Activated effector memory CD4-positive, alpha-beta T cell treated with Interleukin-2 at 50 U/mL for 16 hours (primary cell): ENCODE data around the gene OCIAD1.
"Not testable (repeated sequence)": the region's sequence is repeated elsewhere in the genome, so short reads cannot be mapped to it uniquely, and the experiment has no call there.

Experiments used
- DNase-seq: peaks from one replicate; pipeline ENCODE4 v3.0.0-alpha.2; 2020

The OCIAD1 gene, protein sequence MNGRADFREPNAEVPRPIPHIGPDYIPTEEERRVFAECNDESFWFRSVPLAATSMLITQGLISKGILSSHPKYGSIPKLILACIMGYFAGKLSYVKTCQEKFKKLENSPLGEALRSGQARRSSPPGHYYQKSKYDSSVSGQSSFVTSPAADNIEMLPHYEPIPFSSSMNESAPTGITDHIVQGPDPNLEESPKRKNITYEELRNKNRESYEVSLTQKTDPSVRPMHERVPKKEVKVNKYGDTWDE

DNA sequence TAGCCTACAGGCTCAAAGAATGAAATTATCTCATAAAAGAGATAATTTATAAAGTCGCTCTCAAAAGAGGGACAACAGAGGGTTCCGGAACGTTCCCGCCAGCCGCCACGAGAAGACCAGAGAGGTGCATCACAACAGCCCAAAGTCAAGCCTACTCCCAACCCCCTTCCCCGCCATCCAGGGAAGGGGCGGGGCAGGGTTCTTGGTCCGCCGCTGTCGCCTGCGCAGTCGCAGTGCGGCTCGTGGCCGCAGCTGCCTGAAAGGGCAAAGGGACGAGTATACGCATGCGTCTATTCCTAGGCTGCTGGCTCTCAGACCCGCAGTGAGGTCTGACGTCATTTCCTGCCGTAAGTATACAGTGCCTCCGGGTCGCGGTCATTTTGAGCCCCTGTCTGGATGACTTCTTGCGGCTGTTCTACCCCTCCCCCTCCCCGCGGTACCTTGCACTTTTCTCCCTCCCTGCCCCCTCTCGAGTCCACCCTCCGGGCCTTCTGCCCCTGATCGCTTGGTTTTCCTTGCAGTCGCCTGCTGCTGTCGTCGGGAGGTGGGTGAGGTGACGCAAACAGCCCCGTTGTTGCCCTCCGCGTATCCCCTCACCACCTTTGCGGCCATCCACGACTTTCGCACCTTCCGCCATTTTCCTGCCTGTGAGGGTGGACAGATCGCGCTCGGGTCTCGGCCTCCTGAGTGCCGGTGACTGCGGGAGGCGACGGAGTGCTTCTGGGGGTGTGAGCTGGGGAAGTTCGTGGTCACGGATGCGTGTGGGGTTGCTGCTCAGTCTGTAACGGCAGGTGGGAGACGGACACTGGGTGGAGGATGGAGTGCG is at the start of gene OCIAD1:
Gene OCIAD1 (plus strand): TSS at position 383 of the 826 bp plus-strand sequence. CDS start 1,537 bp downstream, outside the sequence.
- peak; percentile 89 for DNase-seq

DNA sequence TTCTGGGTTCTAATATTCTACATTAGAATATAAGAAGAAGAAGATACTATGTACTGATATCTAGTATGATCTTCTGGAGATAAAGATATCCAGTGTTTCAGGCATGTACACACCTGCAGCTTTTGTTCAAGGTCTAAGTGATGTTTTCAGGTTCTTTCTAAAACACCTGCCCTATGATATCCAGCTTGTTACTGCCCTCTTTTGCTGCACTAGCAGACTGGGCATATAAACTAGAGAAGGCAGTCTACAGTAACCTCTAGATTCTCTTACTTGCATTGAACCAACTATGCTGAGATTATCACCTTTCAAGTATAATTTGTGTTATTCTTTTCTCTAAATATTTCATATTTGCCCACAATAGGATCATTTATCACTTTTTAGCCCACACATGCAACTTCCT is 48.9 kb upstream of the OCIAD1 start:
- no peak for DNase-seq

DNA sequence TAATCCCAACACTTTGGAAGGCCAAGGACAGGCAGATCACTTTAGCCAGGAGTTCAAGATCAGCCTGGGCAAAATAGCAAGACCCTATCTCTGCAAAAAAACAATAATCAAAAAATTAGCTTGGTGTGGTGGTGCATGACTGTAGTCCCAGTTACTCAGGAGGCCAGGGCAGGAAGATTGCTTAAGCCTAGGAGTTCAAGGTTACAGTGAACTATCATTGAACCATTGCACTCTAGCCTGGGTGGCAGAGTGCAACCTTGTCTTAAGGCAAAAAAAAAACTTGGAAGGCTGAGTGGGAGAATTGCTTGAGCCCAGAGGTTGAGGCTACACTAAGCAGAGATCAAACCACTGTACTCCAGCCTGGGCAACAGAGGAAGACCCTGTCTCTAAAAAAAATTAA is 45.6 kb upstream of the OCIAD1 start:
- no peak for DNase-seq

DNA sequence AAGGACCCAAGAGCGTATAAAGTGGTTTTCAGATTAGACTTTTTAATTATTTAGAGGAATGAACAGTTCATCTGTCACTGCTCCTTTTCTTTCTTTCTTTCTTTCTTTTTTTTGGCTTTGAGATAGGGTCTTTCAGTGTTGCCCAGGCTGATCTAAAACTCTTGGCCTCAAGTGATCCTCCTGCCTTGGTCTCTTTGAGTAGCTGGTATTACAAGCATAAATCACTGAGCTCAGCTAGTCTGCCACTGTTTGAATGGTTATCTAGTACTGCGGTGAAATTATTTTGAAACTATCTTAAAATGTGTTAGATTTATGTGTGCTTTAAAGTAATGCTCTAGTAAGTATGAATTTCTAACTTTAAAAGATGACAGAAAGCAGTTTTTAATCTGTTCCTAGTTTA is 44.3 kb upstream of the OCIAD1 start:
- DNase-seq, result no peak

DNA sequence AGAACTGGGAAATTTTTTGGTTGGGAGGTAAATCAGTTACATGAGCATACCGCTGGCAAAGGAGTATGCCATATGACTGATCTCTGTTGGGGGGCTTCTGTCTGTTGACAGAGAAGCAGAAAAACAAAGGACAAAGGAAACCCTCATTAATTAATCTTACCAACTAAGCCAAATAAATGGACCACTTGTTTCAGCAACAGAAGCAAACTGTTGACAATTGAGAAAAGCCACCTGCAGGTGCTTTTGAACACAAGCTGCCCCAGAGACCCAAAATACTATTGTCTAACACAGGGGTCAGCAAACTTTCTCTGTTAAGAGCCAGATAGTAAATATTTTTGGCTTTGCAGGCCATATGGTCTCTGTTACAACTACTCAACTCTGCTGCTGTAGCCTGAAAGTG is 43.8 kb upstream of the OCIAD1 start:
- no peak for DNase-seq

DNA sequence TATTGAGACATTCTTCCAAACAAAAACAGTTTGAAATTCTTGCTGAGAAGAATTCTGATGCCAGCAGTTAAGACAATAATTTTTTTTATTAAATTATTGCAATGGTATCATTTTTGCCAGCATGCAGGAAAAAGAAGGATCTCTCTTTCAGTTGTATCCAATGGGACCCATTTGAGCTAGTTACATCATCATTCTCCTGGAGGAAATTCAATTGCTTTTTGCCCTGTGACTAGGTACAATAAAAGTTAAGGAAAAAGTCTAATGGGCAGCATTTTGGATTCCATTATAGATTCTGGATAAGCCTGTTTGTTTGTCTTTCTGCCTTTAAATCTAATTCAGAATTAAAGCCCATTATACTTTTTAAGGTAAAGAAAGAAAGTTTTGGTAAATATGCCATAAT is 40.3 kb upstream of the OCIAD1 start:
- DNase-seq, result no peak

DNA sequence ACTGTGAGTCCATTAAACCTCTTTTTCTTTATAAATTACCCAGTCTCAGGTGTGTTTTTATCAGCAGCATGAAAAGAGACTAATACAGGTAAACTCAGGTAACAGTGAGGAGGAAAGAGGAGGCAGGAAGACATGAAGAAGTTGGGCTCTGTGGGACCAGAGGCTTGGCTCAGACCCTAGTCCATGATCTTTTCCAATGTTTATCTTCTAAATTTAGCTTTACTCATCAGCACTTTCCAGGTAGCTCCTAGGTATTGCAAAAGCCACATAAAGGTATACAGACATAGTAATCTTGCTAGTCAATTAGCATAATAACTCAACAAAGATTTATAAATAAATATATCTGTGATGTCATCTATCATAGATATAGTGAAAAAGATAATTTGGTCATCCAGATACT is 39.6 kb upstream of the OCIAD1 start:
- DNase-seq, result no peak

DNA sequence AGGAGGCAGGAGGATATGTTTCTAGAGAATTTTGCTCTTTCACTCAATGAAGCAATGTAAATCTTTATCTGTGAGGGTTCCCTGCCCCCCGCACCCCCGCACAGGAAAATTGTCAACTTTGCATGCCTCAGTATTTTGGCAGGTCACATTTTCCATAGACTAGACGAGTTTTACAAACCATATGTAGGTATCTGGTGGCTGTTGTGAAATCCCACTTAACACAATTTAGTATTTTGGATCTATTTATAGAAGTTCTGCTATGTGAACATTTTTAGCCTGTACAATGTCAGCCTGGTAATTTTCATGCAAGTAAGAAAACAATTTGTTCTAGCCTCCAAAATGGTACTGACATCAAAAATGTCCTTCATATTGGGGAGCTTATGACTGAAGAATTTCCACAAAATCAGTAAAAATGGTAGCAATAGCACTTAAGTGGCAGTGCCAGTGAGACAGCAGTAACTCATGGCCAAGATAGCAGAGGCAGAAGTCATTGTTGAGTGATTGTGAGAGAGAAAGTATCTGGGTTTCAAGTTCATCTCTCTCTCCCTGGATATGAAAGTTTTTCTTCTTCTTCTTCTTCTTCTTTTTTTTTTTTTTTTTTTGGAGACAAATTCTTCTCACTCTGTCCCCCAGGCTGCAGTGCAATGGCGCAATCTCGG is 38.4 kb upstream of the OCIAD1 start:
- no peak for DNase-seq

DNA sequence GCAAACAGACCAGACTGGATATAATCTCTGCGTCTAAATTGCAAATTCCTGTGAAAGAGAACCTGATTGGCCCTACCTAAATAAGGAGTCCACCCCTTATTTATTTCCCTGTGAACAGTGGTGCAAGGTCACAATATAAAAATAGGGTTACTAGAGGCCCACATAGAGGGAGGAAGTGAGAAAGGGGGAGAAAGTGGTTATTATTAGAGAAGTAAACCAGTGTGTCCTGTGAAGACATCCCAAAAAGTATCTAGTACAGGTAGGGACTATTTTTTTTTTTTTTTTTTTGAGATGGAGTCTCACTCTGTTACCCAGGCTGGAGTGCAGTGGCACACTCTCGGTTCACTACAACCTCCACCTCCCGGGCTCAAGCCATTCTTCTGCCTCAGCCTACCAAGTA is 35.8 kb upstream of the OCIAD1 start:
- DNase-seq, result no peak

DNA sequence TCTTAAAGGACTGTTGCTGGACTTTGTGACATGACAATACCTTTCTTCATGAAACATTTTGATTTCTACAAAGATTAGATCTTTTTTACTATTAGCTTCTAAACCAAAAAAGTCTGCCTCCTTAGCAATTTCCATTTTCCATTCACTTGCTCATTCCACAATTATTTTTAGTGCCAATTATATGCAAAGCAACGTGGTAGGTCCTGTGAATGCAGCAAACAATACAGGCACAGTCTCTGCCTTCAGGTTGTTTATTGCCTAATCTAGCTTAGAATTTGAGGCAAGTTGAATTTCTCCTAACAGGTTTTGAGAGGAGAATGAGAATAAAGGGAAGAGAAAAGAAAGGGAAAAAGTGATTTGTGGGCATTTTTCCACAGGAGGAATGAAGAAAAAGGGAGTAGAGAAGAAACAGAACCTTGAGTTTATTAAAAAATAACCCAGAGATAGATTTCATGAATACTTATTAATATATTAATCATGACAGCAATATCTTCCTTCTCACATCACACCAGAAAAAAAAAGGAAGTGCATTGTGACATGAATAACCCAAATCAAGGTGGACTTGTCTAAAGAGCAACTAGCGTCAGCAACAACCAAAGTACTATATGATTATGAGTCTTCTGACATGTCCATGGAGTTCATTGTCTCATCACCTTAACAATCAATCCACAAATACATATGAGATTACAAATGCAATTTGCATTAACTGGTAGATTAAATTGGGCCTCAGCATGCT is 34.5 kb upstream of the OCIAD1 start:
- no peak for DNase-seq

DNA sequence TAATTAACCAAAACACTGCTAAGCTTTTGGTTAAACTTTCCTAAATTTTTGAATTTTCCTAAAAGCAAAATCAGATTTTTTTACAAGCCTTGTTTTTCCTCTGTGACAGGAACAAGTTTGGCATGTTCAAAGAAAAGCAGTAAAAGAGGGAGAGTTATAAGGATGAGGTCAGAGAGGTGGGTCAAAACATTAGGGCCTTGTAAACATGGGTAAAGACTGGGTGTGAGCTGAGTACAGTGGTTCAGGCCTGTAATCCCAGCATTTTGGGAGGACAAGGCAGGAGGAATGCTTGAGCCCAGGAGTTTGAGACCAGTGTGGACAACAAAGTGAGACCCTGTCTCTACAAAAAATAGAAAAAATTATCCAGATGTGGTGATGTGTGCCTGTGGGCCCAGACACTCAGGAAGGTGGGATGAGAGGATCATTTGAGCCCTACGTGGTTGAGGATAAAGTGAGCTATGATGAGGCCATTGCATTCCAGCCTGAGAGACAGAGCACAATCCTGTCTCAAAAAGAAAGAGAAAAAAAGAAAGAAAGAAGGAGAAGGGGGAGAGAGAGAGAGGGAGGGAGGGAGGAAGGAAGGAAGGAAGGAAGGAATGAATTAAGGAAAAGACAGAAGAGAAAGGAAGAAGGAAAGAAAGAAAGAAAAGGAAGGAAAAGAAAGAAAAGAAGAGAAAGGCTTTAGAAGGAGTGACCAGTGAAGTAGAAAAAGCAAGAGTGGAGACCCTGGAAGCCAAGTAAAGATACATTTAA is 33.8 kb upstream of the OCIAD1 start:
- DNase-seq, result no peak

DNA sequence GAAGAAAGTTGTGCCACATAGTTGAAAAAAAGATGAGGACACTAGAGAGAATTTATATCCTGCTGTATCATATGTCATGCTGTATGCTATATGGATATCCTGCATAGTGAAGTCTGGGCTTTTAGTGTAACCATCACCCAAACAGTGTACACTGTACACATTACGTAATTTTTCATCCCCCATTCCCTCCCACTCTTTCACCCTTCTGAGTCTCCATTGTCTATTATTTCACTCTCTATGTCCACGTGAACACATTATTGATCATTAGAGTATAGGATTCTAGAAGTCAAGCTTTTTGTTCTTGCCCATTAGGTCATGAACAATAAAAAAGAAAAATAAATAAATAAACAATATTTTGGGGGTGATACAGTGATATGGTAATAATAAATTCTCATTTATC is 32.8 kb upstream of the OCIAD1 start:
- DNase-seq, result no peak

DNA sequence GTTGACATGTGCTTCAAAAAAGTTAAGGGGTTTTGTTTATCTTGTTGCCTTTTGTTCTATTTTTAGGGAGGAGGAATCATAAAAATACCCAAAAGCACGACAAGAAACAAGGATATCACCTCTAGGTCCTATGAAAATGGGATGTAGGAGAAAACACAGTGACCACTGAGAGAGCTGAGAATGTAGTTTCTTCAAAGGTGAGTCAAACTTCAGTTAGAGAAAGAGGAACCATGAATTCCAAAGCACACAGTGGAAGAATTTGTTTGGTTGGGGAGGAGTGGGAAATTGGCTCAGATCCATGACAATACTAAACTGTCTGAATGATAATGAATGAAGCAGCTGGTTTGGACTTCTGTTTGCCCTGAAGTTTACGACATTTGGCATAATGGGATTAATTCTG is 31.7 kb upstream of the OCIAD1 start:
- no peak for DNase-seq

DNA sequence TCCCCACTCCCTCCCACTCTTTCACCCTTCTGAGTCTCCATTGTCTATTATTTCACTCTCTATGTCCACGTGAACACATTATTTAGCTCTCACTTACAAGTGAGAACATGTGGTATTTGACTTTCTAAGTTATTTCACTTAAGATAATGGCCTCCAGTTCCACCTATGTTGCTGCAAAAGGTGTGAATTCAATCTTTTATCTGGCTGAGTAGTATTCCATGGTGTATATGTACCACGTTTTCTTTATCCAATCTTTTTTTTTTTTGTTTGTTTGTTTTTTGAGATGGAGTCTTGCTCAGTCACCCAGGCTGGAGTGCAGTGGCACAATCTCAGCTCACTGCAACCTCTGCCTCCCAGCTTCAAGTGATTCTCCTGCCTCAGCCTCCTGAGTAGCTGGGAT is 30.7 kb upstream of the OCIAD1 start:
- DNase-seq, result not testable (repeated sequence)

DNA sequence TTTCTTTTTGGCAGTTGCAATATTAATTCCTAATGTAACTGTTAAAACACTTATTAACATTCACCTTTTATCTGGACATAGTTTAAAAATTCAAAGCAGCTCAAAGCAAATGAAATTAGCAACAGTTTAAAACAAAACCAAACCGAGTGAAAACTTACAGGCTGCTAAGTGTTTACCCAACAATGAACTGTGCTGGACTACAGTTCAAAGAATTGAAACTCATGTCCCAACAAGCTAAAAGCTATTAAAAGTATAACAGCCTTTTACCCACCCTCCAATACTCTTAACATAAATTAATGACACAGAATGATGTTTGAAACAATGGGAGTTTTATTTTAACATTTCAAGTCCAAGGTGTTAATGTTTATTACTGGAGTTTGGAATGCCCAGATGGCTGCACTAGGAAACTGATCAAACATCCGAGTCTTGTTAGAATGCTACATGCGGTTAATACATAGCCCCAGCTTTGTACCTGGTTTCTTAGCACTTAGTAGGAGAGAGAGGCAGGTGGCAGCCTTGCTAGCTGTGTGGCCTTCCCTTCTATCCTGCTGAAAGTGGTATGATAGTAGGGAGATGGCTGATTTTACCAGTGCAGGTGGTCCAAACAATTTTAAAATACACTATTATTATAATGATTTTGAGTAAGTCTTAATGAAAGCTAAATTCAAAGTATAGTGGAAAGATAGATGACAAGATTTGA is 29.7 kb upstream of the OCIAD1 start:
- no peak for DNase-seq

DNA sequence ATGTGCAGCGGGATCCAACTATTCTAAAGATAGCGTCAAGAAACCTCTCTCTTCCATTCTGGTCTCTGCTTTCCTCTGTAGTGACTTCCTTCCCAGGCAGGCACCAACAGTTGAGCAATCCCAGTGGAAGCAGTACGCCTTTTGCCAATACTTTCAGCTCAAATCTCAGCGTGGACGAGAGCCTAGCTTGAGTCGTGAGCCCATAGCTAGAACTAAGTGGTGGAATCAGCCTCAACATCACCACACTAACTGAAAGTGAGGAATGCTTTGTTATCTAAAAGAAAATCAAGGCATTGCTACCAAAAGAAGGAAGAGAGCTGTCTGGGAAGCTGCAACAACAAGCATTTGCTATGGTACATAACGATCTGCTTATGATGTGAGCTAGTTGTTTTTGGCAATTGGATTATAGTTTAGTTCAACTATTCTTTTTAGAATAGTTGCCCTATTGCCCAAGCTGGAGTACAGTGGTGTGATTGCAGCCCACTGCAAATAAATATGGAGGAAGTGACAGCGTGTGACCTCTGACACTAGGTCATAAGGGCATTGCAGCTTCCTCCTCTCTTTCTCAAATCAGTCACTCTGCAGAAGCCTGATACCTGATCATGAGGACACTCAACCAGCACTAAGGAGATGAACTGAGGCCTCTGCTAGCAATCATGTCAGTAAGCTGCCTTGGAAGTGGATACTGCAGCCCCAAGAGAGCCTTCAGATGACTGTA is 26.1 kb upstream of the OCIAD1 start:
- no peak for DNase-seq

DNA sequence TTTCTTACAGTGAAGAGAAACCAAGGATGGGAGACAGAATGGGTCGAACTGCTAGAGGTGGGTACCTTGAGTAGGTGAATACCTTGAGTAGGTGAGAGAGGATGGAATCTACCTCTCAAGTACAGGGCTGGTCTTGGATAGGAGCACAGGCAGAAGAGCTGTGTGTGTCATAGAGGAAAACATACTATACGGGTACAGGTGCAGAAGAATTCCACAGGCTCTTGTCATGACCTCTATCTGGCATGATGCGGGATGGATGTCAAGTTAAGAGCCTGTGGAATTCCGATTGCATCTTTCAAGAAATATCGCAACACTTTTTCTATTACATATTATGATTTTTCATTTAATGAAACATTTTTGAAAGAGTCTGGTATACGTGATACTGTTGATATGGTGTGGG is 18.0 kb upstream of the OCIAD1 start:
- no peak for DNase-seq

DNA sequence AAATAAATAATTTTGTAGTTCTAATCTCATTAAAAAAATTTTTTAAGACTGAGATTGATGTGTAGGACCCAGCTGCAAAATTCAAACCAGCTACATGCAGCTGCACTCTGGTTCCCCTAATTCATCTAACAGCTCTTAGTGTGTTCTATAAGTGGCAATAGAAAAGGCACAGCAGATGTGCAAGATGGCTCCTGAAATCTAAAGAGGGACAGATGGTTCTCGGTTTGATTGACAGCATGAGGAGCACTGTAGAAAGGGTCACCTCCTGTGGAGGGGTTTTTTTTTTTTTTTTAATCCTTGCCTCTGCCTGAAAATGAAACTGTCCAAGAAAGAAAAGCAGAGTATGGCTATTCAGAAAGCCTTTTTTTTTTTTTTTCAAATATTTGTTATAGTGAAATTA is 16.9 kb upstream of the OCIAD1 start:
- DNase-seq, result no peak

DNA sequence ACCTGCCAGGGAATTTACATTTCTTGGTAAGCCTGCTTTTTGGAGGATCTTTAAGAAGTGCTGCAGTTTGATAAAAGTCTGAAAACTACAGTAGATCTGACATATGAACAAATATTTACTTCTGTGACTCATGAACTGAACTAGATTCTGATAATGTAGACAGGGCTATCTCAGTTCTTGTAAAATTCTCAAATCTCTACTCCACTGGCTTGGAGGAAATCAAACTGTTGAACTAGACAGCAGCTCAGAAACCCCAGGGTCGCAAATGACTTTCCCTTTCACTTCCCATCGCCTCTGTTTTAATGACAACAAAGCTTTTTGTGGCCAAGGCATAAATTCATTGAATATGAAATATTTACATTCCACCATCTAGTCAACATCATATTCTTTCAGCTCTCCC is 15.4 kb upstream of the OCIAD1 start:
- DNase-seq, result no peak

DNA sequence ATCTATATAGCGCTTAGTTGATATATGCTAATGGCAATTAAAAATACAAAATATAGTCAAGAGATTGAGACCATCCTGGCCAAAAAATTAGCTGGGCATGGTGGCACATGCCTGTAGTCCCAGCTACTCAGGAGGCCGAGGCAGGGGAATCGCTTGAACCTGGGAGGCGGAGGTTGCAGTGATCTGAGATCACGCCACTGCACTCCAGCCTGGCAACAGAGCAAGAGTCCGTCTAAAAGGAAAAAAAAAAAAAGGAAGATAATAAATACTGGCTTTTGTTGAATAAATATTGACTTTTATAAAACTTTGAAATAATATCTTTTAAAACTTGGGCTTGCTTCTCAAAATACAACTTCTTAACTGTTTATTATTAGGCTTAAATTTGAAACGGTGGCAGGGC is 14.6 kb upstream of the OCIAD1 start:
- not testable (repeated sequence) for DNase-seq

DNA sequence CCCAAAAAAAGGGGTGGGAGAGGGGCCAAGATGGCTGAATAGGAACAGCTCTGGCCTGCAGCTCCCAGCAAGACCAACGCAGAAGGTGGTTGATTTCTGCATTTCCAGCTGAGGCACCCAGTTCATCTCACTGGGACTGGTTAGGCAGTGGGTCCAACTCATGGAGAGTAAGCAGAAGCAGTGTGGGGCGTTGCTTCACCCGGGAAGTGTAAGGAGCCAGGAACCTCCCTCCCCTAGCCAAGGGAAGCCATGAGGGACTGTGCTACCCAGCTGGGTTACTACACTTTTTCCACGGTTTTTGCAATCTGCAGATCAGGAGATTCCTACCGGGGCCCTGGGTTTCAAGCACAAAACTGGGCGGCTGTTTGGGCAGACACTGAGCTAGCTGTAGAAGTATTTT is 13.9 kb upstream of the OCIAD1 start:
- no peak for DNase-seq
